Measurements from ENCODE around the gene PCSK6.

The PCSK6 gene

DNA sequence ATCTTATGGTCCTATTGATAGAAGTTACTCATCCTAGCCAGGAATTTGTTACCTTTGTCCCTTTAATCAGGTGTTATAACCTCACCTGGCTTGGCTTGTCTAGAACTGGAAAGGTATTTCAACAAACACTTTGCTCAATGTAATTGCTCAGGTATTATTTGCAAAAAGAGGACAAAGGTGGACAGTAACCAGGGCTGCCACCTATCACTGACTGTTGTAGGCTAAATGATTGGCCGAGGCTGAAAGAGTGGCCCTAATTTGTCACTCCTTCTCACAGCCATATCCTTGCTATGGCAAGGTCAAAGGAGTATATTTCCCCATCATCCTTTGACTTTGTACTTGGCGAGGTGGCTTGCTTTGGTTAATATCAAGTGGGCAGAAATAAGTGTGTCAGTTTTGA is 209.5 kb downstream of the PCSK6 start:
- H3K4me3 ChIP-seq (ENCODE audit: low read depth, low read length): no peak overlapping the region
- TF ChIP-seq, protein P1, sequence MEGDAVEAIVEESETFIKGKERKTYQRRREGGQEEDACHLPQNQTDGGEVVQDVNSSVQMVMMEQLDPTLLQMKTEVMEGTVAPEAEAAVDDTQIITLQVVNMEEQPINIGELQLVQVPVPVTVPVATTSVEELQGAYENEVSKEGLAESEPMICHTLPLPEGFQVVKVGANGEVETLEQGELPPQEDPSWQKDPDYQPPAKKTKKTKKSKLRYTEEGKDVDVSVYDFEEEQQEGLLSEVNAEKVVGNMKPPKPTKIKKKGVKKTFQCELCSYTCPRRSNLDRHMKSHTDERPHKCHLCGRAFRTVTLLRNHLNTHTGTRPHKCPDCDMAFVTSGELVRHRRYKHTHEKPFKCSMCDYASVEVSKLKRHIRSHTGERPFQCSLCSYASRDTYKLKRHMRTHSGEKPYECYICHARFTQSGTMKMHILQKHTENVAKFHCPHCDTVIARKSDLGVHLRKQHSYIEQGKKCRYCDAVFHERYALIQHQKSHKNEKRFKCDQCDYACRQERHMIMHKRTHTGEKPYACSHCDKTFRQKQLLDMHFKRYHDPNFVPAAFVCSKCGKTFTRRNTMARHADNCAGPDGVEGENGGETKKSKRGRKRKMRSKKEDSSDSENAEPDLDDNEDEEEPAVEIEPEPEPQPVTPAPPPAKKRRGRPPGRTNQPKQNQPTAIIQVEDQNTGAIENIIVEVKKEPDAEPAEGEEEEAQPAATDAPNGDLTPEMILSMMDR (IDR thresholded peaks at IDR 0.05; ENCODE audit: low read depth, low read length): no peak

DNA sequence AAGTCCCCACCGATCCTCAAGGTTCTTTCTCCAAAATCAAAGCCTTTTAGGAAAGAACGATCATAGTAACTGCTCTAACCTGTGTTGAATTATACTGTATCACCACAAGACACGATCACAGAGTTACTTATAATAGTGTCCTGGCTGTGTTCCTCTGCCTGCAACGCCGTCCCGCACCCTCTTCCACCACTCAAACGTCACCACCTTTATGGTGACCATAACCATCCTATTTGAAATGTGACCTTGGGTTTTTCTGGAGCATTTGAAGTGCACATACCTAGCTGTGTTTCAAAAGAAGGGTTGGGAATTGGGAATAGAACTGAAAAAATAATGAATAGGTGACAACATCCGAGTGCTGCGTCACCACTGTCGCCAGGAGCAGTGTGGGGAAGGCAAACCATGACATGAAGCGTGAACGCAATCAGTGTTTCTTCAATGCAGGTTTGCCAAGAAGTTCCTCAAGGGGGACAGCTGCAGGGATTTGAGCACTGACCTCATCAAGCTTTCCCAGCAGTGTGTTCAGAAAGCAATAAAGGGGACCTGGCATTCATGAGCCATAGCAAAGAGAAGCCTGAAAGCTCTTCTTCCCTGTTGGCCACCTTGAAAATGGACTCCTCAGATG is 211.5 kb downstream of the PCSK6 start:
- TF ChIP-seq, protein P1 (IDR thresholded peaks at IDR 0.05; ENCODE audit: low read depth, low read length): no peak
- H3K4me3 ChIP-seq (ENCODE audit: low read depth, low read length): peak overlapping the region; percentile 46

DNA sequence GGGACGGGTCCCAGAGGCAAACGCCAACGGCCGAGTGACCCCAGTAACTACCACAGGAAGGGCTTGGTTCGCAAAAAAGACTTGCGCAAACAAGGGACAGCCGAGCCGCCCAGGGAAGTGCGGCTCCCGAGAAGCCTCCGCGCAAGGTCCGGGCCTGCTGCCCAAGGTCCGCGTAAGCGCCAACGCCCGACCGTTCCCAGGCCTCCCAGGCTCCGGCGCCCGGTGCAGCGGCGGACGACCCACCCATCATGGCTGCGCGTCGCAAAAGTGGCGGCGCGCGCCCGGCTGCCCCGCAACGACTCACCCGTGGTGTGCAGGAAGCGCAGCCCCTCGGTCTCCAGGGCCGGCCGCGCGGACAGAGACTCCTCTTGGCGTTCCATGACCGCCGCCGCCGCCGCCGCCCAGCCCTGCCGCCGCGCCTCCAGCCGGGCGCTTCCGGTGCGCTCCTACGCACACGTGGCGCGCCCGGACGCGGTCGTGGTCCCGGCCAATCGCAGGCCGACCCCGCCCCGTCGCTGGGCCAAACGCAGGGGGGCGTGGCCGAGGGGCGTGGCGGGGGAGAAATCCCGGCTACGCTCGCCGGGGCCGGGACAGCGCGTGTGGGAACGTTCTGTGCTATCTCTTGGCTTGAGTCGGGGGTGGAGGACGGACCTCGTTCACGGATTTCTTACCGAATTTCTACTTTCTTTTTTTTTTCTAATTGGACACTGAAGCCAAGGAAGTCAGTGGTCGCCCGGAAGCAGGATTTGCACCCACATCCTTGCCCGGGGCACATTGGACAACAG is 212.3 kb downstream of the PCSK6 start, which contains the start of gene SELENOS:
Gene SELENOS, minus strand, starts transcription at position 448 of the 785 bp plus-strand sequence. Its CDS starts 68 bp downstream, at position 380.
- H3K4me3 ChIP-seq (ENCODE audit: low read depth, low read length): peak within 1 kb of the TSS; percentile 98
- TF ChIP-seq, protein P1 (IDR thresholded peaks at IDR 0.05; ENCODE audit: low read depth, low read length): no peak

DNA sequence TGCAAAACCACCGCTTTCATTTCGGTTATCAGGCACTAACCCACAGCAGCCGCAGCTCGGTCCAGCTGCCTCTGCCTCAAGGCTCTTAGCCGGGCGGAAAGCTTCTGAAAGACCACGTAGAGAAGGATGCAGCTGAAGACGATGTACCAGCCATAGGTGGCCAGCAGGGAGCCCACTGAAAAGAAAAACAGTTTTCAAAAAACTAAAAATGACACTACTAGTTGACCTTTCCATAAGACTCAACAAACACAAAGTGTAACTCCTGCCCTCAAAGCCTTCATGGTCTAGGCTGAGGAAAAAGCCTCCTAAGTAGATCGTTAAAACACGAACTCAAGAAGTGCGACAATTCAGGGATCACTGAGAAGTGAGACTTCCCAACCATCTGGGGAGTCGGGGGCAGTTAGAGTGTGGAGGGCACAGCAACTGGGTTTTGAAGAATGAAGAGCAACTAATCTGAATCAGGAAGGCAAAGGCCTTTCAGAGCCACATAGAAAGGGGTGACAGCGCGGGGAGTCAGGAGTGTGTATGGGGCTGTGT is 212.9 kb downstream of the PCSK6 start:
- H3K4me3 ChIP-seq (ENCODE audit: low read depth, low read length): peak overlapping the region; percentile 98
- TF ChIP-seq, protein P1 (IDR thresholded peaks at IDR 0.05; ENCODE audit: low read depth, low read length): no peak

DNA sequence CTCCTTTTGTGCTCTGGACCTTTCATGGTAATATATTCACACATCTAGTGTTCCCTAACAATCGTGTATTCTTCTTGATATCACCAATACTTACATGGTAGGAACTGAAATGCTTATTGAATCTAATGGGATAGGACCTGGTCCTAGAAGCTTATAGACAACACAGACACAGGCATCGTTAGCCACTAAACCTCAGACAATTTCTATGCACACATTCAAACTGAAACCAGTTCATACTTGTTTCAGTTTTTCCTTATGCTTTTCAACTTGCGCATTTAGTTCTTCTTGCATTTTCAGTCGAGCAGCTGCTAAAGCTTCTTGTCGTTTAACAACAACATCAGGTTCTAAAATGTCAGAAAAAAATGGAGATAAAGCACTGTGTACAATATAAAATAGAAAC is 214.5 kb downstream of the PCSK6 start:
- TF ChIP-seq, protein P1 (IDR thresholded peaks at IDR 0.05; ENCODE audit: low read depth, low read length): no peak
- H3K4me3 ChIP-seq (ENCODE audit: low read depth, low read length): no peak overlapping the region

- TF ChIP-seq, protein P1 (IDR thresholded peaks at IDR 0.05; ENCODE audit: low read depth, low read length): no peak
- no peak overlapping the region for H3K4me3 ChIP-seq (ENCODE audit: low read depth, low read length)
Measured at GRCh38 chr15:101273534-101273933, 216.0 kb downstream of the PCSK6 start.

- H3K4me3 ChIP-seq (ENCODE audit: low read depth, low read length): no peak overlapping the region
- TF ChIP-seq, protein P1 (IDR thresholded peaks at IDR 0.05; ENCODE audit: low read depth, low read length): no peak
Measured at GRCh38 chr15:101272584-101272983, 216.9 kb downstream of the PCSK6 start.

All from WI38 (cell line).